SU-DHL-6 (cell line): ENCODE measurements around the gene APOBEC3G.

Experiments
- CTCF ChIP-seq: fragments of 200-600 bp; sonication (generic); IDR thresholded peaks from one replicate; pipeline ENCODE4 v1.5.1; 2017; ENCODE audit warnings: antibody characterized with exemption, mild to moderate bottlenecking, low read length, moderate library complexity; ENCODE audit not compliant: insufficient read depth, poor library complexity, severe bottlenecking
- EZH2phosphoT487 ChIP-seq: fragments of 200-600 bp; sonication (generic), shearing (Covaris generic); conservative IDR thresholded peaks from 2 replicates; pipeline ENCODE4 v1.6.1; 2018; ENCODE audit warnings: mild to moderate bottlenecking, antibody characterized with exemption, low read length, moderate library complexity, mixed read lengths

GRCh38 chr22:39081598-39081997 is 4.5 kb downstream of the APOBEC3G start:
- TF ChIP-seq CTCF (no peak), EZH2phosphoT487 (no peak)
